ENCODE measurements around the gene CACNA1B. TPM values are rescaled to one million over a fixed set of nuclear protein-coding genes. Genes with fewer than 3 reads are reported as not detected.

Gene CACNA1B
- total RNA-seq, 1 donor from 2014 or later, result under 0.01 TPM

- no peak overlapping the region for H3K4me3 ChIP-seq (ENCODE audit: low read depth, low read length)
- DNase-seq (ENCODE audit: low read depth), result no peak
- TF ChIP-seq CTCF (conservative IDR thresholded peaks at IDR 0.05; ENCODE audit: low read depth, low read length), result no peak
Measured at GRCh38 chr9:138045541-138046490, 168.2 kb downstream of the CACNA1B start.

GRCh38 chr9:138046641-138047301 is 169.2 kb downstream of the CACNA1B start:
- no peak for TF ChIP-seq CTCF (conservative IDR thresholded peaks at IDR 0.05; ENCODE audit: low read depth, low read length)
- no peak overlapping the region for H3K4me3 ChIP-seq (ENCODE audit: low read depth, low read length)
- no peak for DNase-seq (ENCODE audit: low read depth)

- H3K4me3 ChIP-seq (ENCODE audit: low read depth, low read length), result no peak overlapping the region
- no peak for TF ChIP-seq CTCF (conservative IDR thresholded peaks at IDR 0.05; ENCODE audit: low read depth, low read length)
- DNase-seq (ENCODE audit: low read depth), result no peak
Measured at GRCh38 chr9:138047469-138048040, 170.0 kb downstream of the CACNA1B start.

GRCh38 chr9:138048184-138048583 is 170.6 kb downstream of the CACNA1B start:
- no peak for DNase-seq (ENCODE audit: low read depth)
- H3K4me3 ChIP-seq (ENCODE audit: low read depth, low read length), result no peak overlapping the region
- TF ChIP-seq CTCF (conservative IDR thresholded peaks at IDR 0.05; ENCODE audit: low read depth, low read length), result no peak

GRCh38 chr9:138049085-138049778 is 171.7 kb downstream of the CACNA1B start:
- DNase-seq (ENCODE audit: low read depth), result no peak
- H3K4me3 ChIP-seq (ENCODE audit: low read depth, low read length), result no peak overlapping the region
- TF ChIP-seq CTCF (conservative IDR thresholded peaks at IDR 0.05; ENCODE audit: low read depth, low read length), result no peak

GRCh38 chr9:138049779-138050471 is 172.3 kb downstream of the CACNA1B start:
- no peak for TF ChIP-seq CTCF (conservative IDR thresholded peaks at IDR 0.05; ENCODE audit: low read depth, low read length)
- no peak for DNase-seq (ENCODE audit: low read depth)
- no peak overlapping the region for H3K4me3 ChIP-seq (ENCODE audit: low read depth, low read length)
